Caki2 (cell line): Measurements from ENCODE around the gene HOXC6. TPM values are rescaled to one million over a fixed set of nuclear protein-coding genes. Genes with fewer than 3 reads are reported as not detected.
A peak's percentile ranks its signal among the peaks of the same experiment; 100 is the strongest.

Experiments used
- DNase-seq: peaks from one replicate; pipeline ENCODE4 v3.0.0-alpha.2; 2015; ENCODE audit warnings: low read depth
- in situ Hi-C: cut with HindIII; loops from 2 replicates; pipeline ENCODE4 v1.10.0; 2016; ENCODE audit warnings: low sequenced_read_pairs, low pct_unique_long_range_greater_than_20kb, mixed read lengths
- total RNA-seq: library from RNA; depleted of rRNA; stranded (reverse); fragments of >200 nt; shearing (Covaris generic); gene quantifications from 2 replicates; pipeline ENCODE4 v1.2.3, GENCODE V29; 2014; ENCODE audit warnings: low replicate concordance

HOXC6 gene
- total RNA-seq, 1 experiment from 2014 or later, result 0.68 TPM

DNA sequence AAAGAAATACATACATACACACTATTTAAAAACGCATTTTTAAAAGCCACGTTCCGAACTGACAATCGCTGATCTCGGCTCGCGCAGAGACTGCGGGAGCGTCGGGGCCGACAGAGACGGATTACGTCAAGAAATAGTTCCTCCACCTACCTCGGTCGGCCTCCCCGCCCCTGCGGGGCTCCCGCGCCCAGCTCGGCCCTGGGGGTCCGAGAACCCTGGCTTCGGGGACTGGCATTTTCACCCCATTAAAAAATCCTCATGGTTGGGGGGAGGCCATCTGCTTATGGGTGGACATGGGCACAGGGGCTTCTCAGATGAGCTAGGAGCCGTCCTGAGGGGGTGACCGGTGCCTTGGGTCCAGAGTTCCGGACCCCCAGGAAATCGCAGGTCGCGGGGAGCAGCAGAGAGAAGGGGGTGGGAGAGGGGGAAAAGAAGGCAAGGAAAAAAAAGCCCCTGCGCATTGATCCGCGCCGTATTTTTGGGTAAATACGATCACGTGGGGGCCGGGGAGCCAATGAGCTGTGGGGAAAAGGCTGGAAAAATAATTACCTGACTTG lies 28.6 kb upstream of the HOXC6 start:
- DNase-seq, result peak; percentile 77
- in situ Hi-C loops, result loop anchor here (25.0 kb wide), 1 partner anchor 213 kb away; no protein-coding TSS in a partner anchor

- in situ Hi-C loops, result loop anchor here (25.0 kb wide), 1 partner anchor 212 kb away; no protein-coding TSS in a partner anchor
- DNase-seq, result no peak
Observed at GRCh38 chr12:54000116-54001114, 27.8 kb upstream of the HOXC6 start, which contains the start of gene HOXC9. TSS of gene HOXC9 (plus strand) at chr12:54000161. CDS start at chr12:54000189, 28 bp downstream.

GRCh38 chr12:54001283-54002187 lies 26.7 kb upstream of the HOXC6 start:
- in situ Hi-C loops, result loop anchor here (25.0 kb wide), 1 partner anchor 211 kb away; no protein-coding TSS in a partner anchor
- DNase-seq, result no peak

GRCh38 chr12:54002278-54002914 lies 25.8 kb upstream of the HOXC6 start:
- no peak for DNase-seq
- in situ Hi-C loops, result loop anchor here (25.0 kb wide), 1 partner anchor 210 kb away; no protein-coding TSS in a partner anchor

GRCh38 chr12:54002915-54003389 lies 25.3 kb upstream of the HOXC6 start:
- no peak for DNase-seq
- in situ Hi-C loops, result loop anchor here (25.0 kb wide), 1 partner anchor 209 kb away; no protein-coding TSS in a partner anchor

DNA sequence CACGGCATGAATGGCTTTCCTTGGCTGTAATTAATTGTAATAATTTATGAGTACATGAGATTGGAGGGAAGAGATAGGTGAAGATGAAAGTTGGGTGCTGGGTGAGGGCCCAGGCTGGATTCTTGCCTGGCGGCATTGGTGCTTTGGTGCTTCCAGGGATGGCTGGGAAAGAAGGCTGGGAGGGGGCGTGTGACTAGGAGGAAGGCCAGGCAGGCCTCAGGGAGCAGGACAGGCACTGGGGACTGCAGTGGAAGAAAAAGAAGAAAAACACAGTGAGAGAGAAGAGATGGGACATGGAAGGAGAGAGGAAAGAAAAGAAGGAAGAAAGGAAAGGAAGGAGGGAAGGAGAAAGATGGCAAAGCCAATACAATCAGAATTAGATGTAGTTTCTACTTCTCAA lies 24.6 kb upstream of the HOXC6 start:
- in situ Hi-C loops, result loop anchor here (25.0 kb wide), 1 partner anchor 209 kb away; no protein-coding TSS in a partner anchor
- DNase-seq, result no peak

- no peak for DNase-seq
- in situ Hi-C loops, result loop anchor here (25.0 kb wide), 1 partner anchor 208 kb away; no protein-coding TSS in a partner anchor
Observed at GRCh38 chr12:54004063-54004840, 24.0 kb upstream of the HOXC6 start.

- in situ Hi-C loops, result loop anchor here (25.0 kb wide), 1 partner anchor 207 kb away; no protein-coding TSS in a partner anchor
- DNase-seq, result no peak
Observed at GRCh38 chr12:54004841-54005530, 23.3 kb upstream of the HOXC6 start.

DNA sequence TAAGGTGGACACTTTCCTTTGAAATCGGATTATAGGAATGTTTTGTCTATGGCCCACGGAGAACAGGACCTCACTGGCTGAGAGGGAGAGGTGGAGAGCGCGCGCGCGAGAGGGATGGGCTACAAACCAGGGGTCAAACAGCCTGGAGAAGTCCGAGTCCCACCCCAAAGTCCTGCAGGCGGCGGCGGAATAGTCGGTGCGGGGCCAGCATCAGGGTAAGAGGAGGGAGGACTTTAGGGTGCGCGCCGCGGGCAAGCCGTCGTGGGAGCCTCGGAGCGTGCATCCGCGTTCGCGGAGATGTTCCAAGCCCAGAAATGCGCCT lies 22.7 kb upstream of the HOXC6 start:
- DNase-seq, result no peak
- in situ Hi-C loops, result loop anchor here (25.0 kb wide), 1 partner anchor 207 kb away; no protein-coding TSS in a partner anchor

GRCh38 chr12:54005853-54006558 lies 22.2 kb upstream of the HOXC6 start:
- DNase-seq, result peak; percentile 67
- in situ Hi-C loops, result loop anchor here (25.0 kb wide), 1 partner anchor 206 kb away; no protein-coding TSS in a partner anchor

DNA sequence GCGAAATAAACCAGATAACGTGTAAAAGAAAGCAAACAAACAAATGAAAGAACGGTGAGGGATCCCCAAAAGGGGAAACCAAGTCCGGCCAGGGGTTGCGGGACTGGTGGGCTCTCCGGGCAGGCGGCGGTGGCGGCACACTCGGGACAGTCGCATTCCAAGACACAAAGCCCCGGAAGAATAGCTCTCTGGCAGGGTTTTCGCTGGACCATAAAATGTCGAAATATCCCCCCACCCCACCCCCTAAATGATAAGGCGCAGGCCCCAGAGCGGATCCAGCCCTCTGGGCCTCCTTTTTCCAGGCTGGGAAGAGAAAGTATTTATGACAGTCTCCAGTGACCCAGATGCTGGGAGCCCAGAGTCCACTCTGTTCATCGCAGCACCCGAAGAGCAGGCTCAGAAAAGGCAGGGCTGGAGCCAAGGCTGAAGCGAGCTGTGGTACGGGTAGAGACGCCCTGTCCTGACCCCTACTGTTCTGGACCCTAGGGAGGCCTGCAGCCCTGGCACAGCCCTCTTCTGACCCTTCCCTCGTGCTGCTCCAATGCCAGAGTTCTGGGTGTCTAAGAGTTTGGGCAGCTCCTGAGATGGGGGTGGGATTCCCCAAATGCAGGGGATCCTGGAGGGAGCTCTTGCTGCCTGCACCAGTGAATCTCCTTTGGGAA lies 21.6 kb upstream of the HOXC6 start:
- in situ Hi-C loops, result loop anchor here (25.0 kb wide), 1 partner anchor 206 kb away; no protein-coding TSS in a partner anchor
- DNase-seq, result no peak

GRCh38 chr12:54007538-54008259 lies 20.5 kb upstream of the HOXC6 start:
- in situ Hi-C loops, result loop anchor here (25.0 kb wide), 1 partner anchor 205 kb away; no protein-coding TSS in a partner anchor
- no peak for DNase-seq

GRCh38 chr12:54008260-54008552 lies 20.0 kb upstream of the HOXC6 start:
- in situ Hi-C loops, result loop anchor here (25.0 kb wide), 1 partner anchor 204 kb away; no protein-coding TSS in a partner anchor
- no peak for DNase-seq
